H1 (cell line): ENCODE results near the gene KCTD3. TPM values are rescaled to one million over a fixed set of nuclear protein-coding genes. Genes with fewer than 3 reads are reported as not detected.

ENCODE experiments used
- ASH2L ChIP-seq: fragments of 200-600, 300-600 bp; sonication (generic); IDR thresholded peaks from one replicate; pipeline ENCODE4 v1.7.1; 2017; ENCODE audit warnings: low read length
- BACH1 ChIP-seq: IDR thresholded peaks from 2 replicates; pipeline ENCODE4 v1.6.1; 2012; ENCODE audit warnings: low read length, improper control_type of control experiment
- CEBPB ChIP-seq: IDR thresholded peaks from 2 replicates; pipeline ENCODE4 v1.6.1; 2012; ENCODE audit warnings: low read depth, low read length
- CREB1 ChIP-seq: IDR thresholded peaks from 2 replicates; pipeline ENCODE4 v1.6.1; 2012; ENCODE audit warnings: inconsistent platforms
- FOSL1 ChIP-seq: IDR thresholded peaks from 2 replicates; pipeline ENCODE4 v1.6.1; 2011; ENCODE audit warnings: mild to moderate bottlenecking, low read depth, low read length, moderate library complexity; ENCODE audit not compliant: insufficient read depth
- JUN ChIP-seq: IDR thresholded peaks from 2 replicates; pipeline ENCODE4 v1.6.1; 2011; ENCODE audit warnings: low read depth, mild to moderate bottlenecking, improper control_type of control experiment, low read length
- KDM4A ChIP-seq: IDR thresholded peaks from one replicate; pipeline ENCODE4 v1.7.1; 2012; ENCODE audit warnings: low read depth, mild to moderate bottlenecking, moderate library complexity, low read length, inconsistent platforms; ENCODE audit not compliant: severe bottlenecking
- KDM5A ChIP-seq: fragments of 200-600 bp; IDR thresholded peaks from 2 replicates; pipeline ENCODE4 v1.7.1; 2012; ENCODE audit warnings: mild to moderate bottlenecking, low read length, inconsistent platforms, mixed read lengths
- MAFK ChIP-seq: IDR thresholded peaks from 2 replicates; pipeline ENCODE4 v1.6.1; 2012; ENCODE audit warnings: low read depth, mild to moderate bottlenecking, improper control_type of control experiment, low read length
- NANOG ChIP-seq: IDR thresholded peaks from 2 replicates; pipeline ENCODE4 v1.6.1; 2011; ENCODE audit warnings: low read length, low read depth, mild to moderate bottlenecking, inconsistent platforms; ENCODE audit not compliant: insufficient read depth, poor library complexity, severe bottlenecking
- POLR2A ChIP-seq, 2 experiments: IDR thresholded peaks; 1 replicate in 1 of 2; 2 replicates in 1 of 2; pipeline ENCODE4 v1.6.1; 2011; ENCODE audit warnings: low read depth in 2 of 2, low read length in 2 of 2, mild to moderate bottlenecking in 2 of 2; ENCODE audit errors: control extremely low read depth in 1 of 2
- POLR2AphosphoS5 ChIP-seq: IDR thresholded peaks from 2 replicates; pipeline ENCODE4 v1.6.1; 2011; ENCODE audit warnings: low read depth, low read length
- RBBP5 ChIP-seq: IDR thresholded peaks from 2 replicates; pipeline ENCODE4 v1.7.1; 2012; ENCODE audit warnings: low read depth, mild to moderate bottlenecking, inconsistent platforms, low read length, moderate library complexity, borderline replicate concordance
- RNF2 ChIP-seq: fragments of 200-900, 300-1000 bp; sonication (generic); IDR thresholded peaks from 2 replicates; pipeline ENCODE4 v1.7.1; 2016; ENCODE audit warnings: borderline replicate concordance, low read depth, mild to moderate bottlenecking, antibody characterized with exemption, low read length; ENCODE audit not compliant: poor library complexity, severe bottlenecking; ENCODE audit errors: missing control alignments
- SIX5 ChIP-seq: IDR thresholded peaks from 2 replicates; pipeline ENCODE4 v1.6.1; 2011; ENCODE audit warnings: mild to moderate bottlenecking, low read depth, low read length
- SP1 ChIP-seq: IDR thresholded peaks from 2 replicates; pipeline ENCODE4 v1.6.1; 2011; ENCODE audit warnings: low read depth, low read length
- SP2 ChIP-seq: IDR thresholded peaks from 2 replicates; pipeline ENCODE4 v1.6.1; 2012; ENCODE audit warnings: mild to moderate bottlenecking, low read length, inconsistent platforms
- TAF7 ChIP-seq: optimal IDR thresholded peaks from 2 replicates; pipeline ENCODE3; 2011; ENCODE audit warnings: low read depth, mild to moderate bottlenecking, inconsistent platforms, low read length, moderate library complexity, borderline replicate concordance
- polyA plus RNA-seq, 7 experiments: library from polyadenylated mRNA; depleted of rRNA in 3 of 7; stranded (reverse) in 5 of 7; unstranded in 2 of 7; fragments of >200 nt in 5 of 7; fragments of 200-250 nt in 2 of 7; gene quantifications; 1 replicate in 5 of 7; 2 replicates in 1 of 7; 4 replicates in 1 of 7; pipeline versions ENCODE4 v1.2.1 to v1.2.3, GENCODE V29; 2011 to 2013; ENCODE audit warnings: missing spikeins in 2 of 7, mixed read lengths in 2 of 7
- total RNA-seq: library from RNA; stranded (reverse); fragmentation: NEBNext Ultra II Directional; extraction: Animal tissue kit (Norgen Biotek cat#: 25700); gene quantifications from 2 replicates; pipeline ENCODE4 v1.2.1, GENCODE V29; 2021
- TF ChIP-seq, protein P1 (sequence below): IDR thresholded peaks from 2 replicates; pipeline ENCODE4 v1.6.1; 2012; ENCODE audit warnings: low read length, inconsistent platforms
- TF ChIP-seq, protein P2 (sequence below): IDR thresholded peaks from 2 replicates; pipeline ENCODE4 v1.6.1; 2011; ENCODE audit warnings: low read length, improper control_type of control experiment
- TF ChIP-seq, protein P3 (sequence below): IDR thresholded peaks from 2 replicates; pipeline ENCODE4 v1.6.1; 2012; ENCODE audit warnings: inconsistent platforms

Gene KCTD3
- total and polyA plus RNA-seq, 2 of the 8 experiments (the other 6 are each of a cell fraction or from before 2014, with no cell fraction given) = 43.0 to 55.6 TPM

- TF ChIP-seq KDM5A (no peak), KDM4A (peak; percentile 48), RBBP5 (peak; percentile 33), RNF2 (no peak), SIX5 (no peak), POLR2AphosphoS5 (peak; percentile 84; the same call in 1 of the 2 replicates), JUN (no peak), TAF7 (peak; percentile 53), POLR2A (IDR thresholded peaks at IDR 0.05; ENCODE audit: control extremely low read depth in 1 of 2, low read depth in 2 of 2, low read length in 2 of 2) (peak; percentile 43 to 90), SP1 (no peak), BACH1 (no peak; the same call in none of the 2 replicates), SP2 (no peak), NANOG (no peak), CEBPB (no peak), MAFK (no peak), CREB1 (peak; percentile 59; the same call in 1 of the 2 replicates), FOSL1 (no peak), ASH2L (peak; percentile 92)
- TF ChIP-seq, protein P1, sequence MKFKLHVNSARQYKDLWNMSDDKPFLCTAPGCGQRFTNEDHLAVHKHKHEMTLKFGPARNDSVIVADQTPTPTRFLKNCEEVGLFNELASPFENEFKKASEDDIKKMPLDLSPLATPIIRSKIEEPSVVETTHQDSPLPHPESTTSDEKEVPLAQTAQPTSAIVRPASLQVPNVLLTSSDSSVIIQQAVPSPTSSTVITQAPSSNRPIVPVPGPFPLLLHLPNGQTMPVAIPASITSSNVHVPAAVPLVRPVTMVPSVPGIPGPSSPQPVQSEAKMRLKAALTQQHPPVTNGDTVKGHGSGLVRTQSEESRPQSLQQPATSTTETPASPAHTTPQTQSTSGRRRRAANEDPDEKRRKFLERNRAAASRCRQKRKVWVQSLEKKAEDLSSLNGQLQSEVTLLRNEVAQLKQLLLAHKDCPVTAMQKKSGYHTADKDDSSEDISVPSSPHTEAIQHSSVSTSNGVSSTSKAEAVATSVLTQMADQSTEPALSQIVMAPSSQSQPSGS = no peak
- TF ChIP-seq, protein P2, sequence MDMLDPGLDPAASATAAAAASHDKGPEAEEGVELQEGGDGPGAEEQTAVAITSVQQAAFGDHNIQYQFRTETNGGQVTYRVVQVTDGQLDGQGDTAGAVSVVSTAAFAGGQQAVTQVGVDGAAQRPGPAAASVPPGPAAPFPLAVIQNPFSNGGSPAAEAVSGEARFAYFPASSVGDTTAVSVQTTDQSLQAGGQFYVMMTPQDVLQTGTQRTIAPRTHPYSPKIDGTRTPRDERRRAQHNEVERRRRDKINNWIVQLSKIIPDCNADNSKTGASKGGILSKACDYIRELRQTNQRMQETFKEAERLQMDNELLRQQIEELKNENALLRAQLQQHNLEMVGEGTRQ = no peak
- TF ChIP-seq, protein P3, sequence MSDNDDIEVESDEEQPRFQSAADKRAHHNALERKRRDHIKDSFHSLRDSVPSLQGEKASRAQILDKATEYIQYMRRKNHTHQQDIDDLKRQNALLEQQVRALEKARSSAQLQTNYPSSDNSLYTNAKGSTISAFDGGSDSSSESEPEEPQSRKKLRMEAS = peak; percentile 61
Measured at GRCh38 chr1:215566556-215567490, at the start of gene KCTD3 (continued).
